Tibial nerve (tissue), 3 donors: ENCODE data around the gene PTGR3.

Experiments used
- POLR2A ChIP-seq, 2 donors: fragments of 450-650 bp; IDR thresholded peaks; one replicate each; pipeline ENCODE4 v1.6.1; 2017; ENCODE audit warnings: antibody characterized with exemption in 2 of 2, mild to moderate bottlenecking in 2 of 2, moderate library complexity in 2 of 2
- TF ChIP-seq, protein P1 (sequence below), 5 experiments: fragments of 200-600 bp in 3 of 5; fragments of 450-650 bp in 2 of 5; sonication (generic) in 3 of 5; IDR thresholded peaks; one replicate each; pipeline ENCODE4 v1.5.1; 2016 to 2019; ENCODE audit warnings: antibody characterized with exemption in 5 of 5, mild to moderate bottlenecking in 3 of 5, moderate library complexity in 2 of 5

- peak in 1 of 2 donors; percentile 18 for TF ChIP-seq POLR2A (IDR thresholded peaks at IDR 0.05)
- TF ChIP-seq, protein P1, sequence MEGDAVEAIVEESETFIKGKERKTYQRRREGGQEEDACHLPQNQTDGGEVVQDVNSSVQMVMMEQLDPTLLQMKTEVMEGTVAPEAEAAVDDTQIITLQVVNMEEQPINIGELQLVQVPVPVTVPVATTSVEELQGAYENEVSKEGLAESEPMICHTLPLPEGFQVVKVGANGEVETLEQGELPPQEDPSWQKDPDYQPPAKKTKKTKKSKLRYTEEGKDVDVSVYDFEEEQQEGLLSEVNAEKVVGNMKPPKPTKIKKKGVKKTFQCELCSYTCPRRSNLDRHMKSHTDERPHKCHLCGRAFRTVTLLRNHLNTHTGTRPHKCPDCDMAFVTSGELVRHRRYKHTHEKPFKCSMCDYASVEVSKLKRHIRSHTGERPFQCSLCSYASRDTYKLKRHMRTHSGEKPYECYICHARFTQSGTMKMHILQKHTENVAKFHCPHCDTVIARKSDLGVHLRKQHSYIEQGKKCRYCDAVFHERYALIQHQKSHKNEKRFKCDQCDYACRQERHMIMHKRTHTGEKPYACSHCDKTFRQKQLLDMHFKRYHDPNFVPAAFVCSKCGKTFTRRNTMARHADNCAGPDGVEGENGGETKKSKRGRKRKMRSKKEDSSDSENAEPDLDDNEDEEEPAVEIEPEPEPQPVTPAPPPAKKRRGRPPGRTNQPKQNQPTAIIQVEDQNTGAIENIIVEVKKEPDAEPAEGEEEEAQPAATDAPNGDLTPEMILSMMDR (IDR thresholded peaks at IDR 0.05) = no peak
Observed at GRCh38 chr18:75247611-75248421, 38.9 kb upstream of the PTGR3 start.
